IMR-90 (cell line): ENCODE measurements around the gene NPAS1. TPM values are rescaled to one million over a fixed set of nuclear protein-coding genes. Genes with fewer than 3 reads are reported as not detected.

Experiments used
- ATAC-seq: fragments of 200-7000 bp; cut with Tn5 transposase; 2 replicates; pipeline ENCODE4 v1.9.1; 2020; ENCODE audit warnings: low read depth, mild to moderate bottlenecking, moderate library complexity
- BruUV-seq: library from RNA; stranded (reverse); fragments of 400-500 nt; replicated peaks from 2 replicates; lab custom pipeline; 2021; lab: Mats Ljungman, UMichigan
- CTCF ChIA-PET: fragments of 300-600 bp; formaldehyde crosslinking; extraction: SDS; loops from one replicate; lab custom pipeline; 2021; ENCODE audit warnings: antibody characterized with exemption; lab: Yijun Ruan, JAX
- POLR2A ChIA-PET: fragments of 300-600 bp; sonication (Branson Sonifier 250); formaldehyde crosslinking; loops from one replicate; lab custom pipeline; 2022; ENCODE audit warnings: antibody characterized with exemption; ENCODE audit not compliant: unreplicated experiment; lab: Charles Lee
- DNase-seq: peaks from one replicate; pipeline ENCODE4 v3.0.0; 2013
- H2AFZ ChIP-seq: replicated peaks from 2 replicates; pipeline ENCODE3; 2013; ENCODE audit warnings: low read length, mild to moderate bottlenecking; ENCODE audit not compliant: poor library complexity
- H2AK5ac ChIP-seq: 2 replicates; pipeline ENCODE4 v1.6.1; 2013; ENCODE audit warnings: low read depth, low read length, inconsistent platforms
- H2AK9ac ChIP-seq: replicated peaks from 2 replicates; pipeline ENCODE3; 2013; ENCODE audit warnings: mild to moderate bottlenecking, low read depth, low read length, moderate library complexity; ENCODE audit not compliant: poor library complexity
- H2BK120ac ChIP-seq: 2 replicates; pipeline ENCODE4 v1.6.1; 2013; ENCODE audit warnings: low read depth, low read length, inconsistent platforms
- H2BK15ac ChIP-seq: 3 replicates; pipeline ENCODE4 v1.6.1; 2013; ENCODE audit warnings: low read depth, low read length, inconsistent platforms
- H2BK20ac ChIP-seq: 2 replicates; pipeline ENCODE4 v1.6.1; 2013; ENCODE audit warnings: low read depth, mild to moderate bottlenecking, inconsistent platforms, low read length, moderate library complexity
- H2BK5ac ChIP-seq: 2 replicates; pipeline ENCODE4 v1.6.1; 2013; ENCODE audit warnings: mild to moderate bottlenecking, low read depth, low read length, inconsistent platforms; ENCODE audit not compliant: poor library complexity, severe bottlenecking
- H3K14ac ChIP-seq: replicated peaks from 2 replicates; pipeline ENCODE4 v1.6.1; 2013; ENCODE audit warnings: low read depth, low read length, inconsistent platforms
- H3K18ac ChIP-seq: 2 replicates; pipeline ENCODE4 v1.6.1; 2013; ENCODE audit warnings: low read depth, low read length, control low read depth
- H3K23ac ChIP-seq: 2 replicates; pipeline ENCODE4 v1.6.1; 2013; ENCODE audit warnings: low read depth, low read length, inconsistent platforms
- H3K27ac ChIP-seq: 2 replicates; pipeline ENCODE4 v1.5.1; 2013; ENCODE audit warnings: mild to moderate bottlenecking, control low read depth, low read length; ENCODE audit not compliant: insufficient read depth
- H3K27me3 ChIP-seq: 2 replicates; pipeline ENCODE4 v1.6.1; 2013; ENCODE audit warnings: low read length; ENCODE audit not compliant: control insufficient read depth, insufficient read depth
- H3K36me3 ChIP-seq: 2 replicates; pipeline ENCODE4 v1.6.1; 2013; ENCODE audit warnings: low read length, mixed read lengths; ENCODE audit not compliant: control insufficient read depth, insufficient read depth
- H3K4ac ChIP-seq: 2 replicates; pipeline ENCODE4 v1.6.1; 2013; ENCODE audit warnings: low read depth, low read length, inconsistent platforms
- H3K4me1 ChIP-seq: 2 replicates; pipeline ENCODE4 v1.6.1; 2013; ENCODE audit warnings: low read length, mixed read lengths; ENCODE audit not compliant: control insufficient read depth, insufficient read depth
- H3K4me2 ChIP-seq: 2 replicates; pipeline ENCODE4 v1.6.1; 2013; ENCODE audit warnings: low read depth, mild to moderate bottlenecking, control low read depth, low read length, moderate library complexity
- H3K4me3 ChIP-seq: 2 replicates; pipeline ENCODE4 v1.5.1; 2013; ENCODE audit warnings: low read depth, mild to moderate bottlenecking, control low read depth, low read length, moderate library complexity; ENCODE audit not compliant: insufficient read depth
- H3K56ac ChIP-seq: 2 replicates; pipeline ENCODE4 v1.6.1; 2013; ENCODE audit warnings: low read length, inconsistent platforms; ENCODE audit not compliant: insufficient read depth; ENCODE audit errors: extremely low read depth
- H3K79me1 ChIP-seq, 2 experiments: 2 replicates each; pipeline ENCODE4 v1.6.1; 2013; ENCODE audit warnings: low read length in 2 of 2, inconsistent platforms in 1 of 2, low read depth in 1 of 2
- H3K9ac ChIP-seq: 2 replicates; pipeline ENCODE4 v1.6.1; 2013; ENCODE audit warnings: low read depth, low read length, control low read depth
- H3K9me1 ChIP-seq: 2 replicates; pipeline ENCODE4 v1.6.1; 2013; ENCODE audit warnings: low read length, inconsistent platforms; ENCODE audit not compliant: insufficient read depth
- H3K9me3 ChIP-seq: 2 replicates; pipeline ENCODE4 v1.6.1; 2013; ENCODE audit warnings: low read length; ENCODE audit not compliant: control insufficient read depth, insufficient read depth
- H4K20me1 ChIP-seq: 2 replicates; pipeline ENCODE4 v1.6.1; 2013; ENCODE audit warnings: low read length, inconsistent platforms; ENCODE audit not compliant: insufficient read depth
- H4K5ac ChIP-seq: 2 replicates; pipeline ENCODE4 v1.6.1; 2013; ENCODE audit warnings: mild to moderate bottlenecking, low read depth, low read length, control low read depth
- H4K8ac ChIP-seq, 2 experiments: 2 replicates each; pipeline ENCODE4 v1.6.1; 2013; ENCODE audit warnings: low read depth in 2 of 2, low read length in 2 of 2, control low read depth in 1 of 2, inconsistent platforms in 1 of 2
- H4K91ac ChIP-seq: 2 replicates; pipeline ENCODE4 v1.6.1; 2013; ENCODE audit warnings: low read depth, low read length, inconsistent platforms; ENCODE audit not compliant: insufficient read depth
- BHLHE40 ChIP-seq: fragments of 150-350 bp; IDR thresholded peaks from 2 replicates; pipeline ENCODE4 v1.6.1; 2016; ENCODE audit warnings: mild to moderate bottlenecking, low read depth, low read length
- CHD1 ChIP-seq: IDR thresholded peaks from 2 replicates; pipeline ENCODE4 v1.6.1; 2012; ENCODE audit warnings: low read depth, low read length, improper control_type of control experiment
- FOS ChIP-seq: fragments of 150-350 bp; IDR thresholded peaks from 2 replicates; pipeline ENCODE4 v1.6.1; 2016; ENCODE audit warnings: low read depth, low read length
- MXI1 ChIP-seq: IDR thresholded peaks from 2 replicates; pipeline ENCODE4 v1.6.1; 2012; ENCODE audit warnings: low read depth, mild to moderate bottlenecking, low read length, moderate library complexity, borderline replicate concordance
- POLR2A ChIP-seq: IDR thresholded peaks from 2 replicates; pipeline ENCODE4 v1.6.1; 2012; ENCODE audit warnings: mild to moderate bottlenecking, low read depth, low read length
- RAD21 ChIP-seq: IDR thresholded peaks from 2 replicates; pipeline ENCODE4 v1.6.1; 2012; ENCODE audit warnings: low read length, improper control_type of control experiment
- WGBS, 2 experiments: methylation state at CpG; one replicate each; pipeline versions ENCODE4 v1.1.5 to v1.1.7; 2013; ENCODE audit warnings: missing lambda C conversion rate in 2 of 2; ENCODE audit not compliant: insufficient read length in 1 of 2; ENCODE audit errors: extremely low coverage in 2 of 2; 5-methylcytosine and 5-hydroxymethylcytosine counted together
- dilution Hi-C: fragments of 300-500 bp; cut with HindIII; formaldehyde crosslinking; loops from one replicate; pipeline ENCODE4 v1.14.3; 2018; ENCODE audit warnings: low sequenced_read_pairs; ENCODE audit not compliant: unreplicated experiment
- in situ Hi-C: fragments of 300-500 bp; cut with MboI; formaldehyde crosslinking; loops from 3 replicates; pipeline ENCODE4 v1.14.3; 2019; ENCODE audit warnings: low sequenced_read_pairs, inconsistent platforms, mixed read lengths
- intact Hi-C: fragments of 100-400 bp; cut with micrococcal nuclease; formaldehyde crosslinking; loops from 2 replicates; pipeline ENCODE4 v1.10.0; 2022
- polyA plus RNA-seq, 3 experiments: library from polyadenylated mRNA; depleted of rRNA; stranded (reverse); fragments of >200 nt; gene quantifications; 2 replicates each; pipeline ENCODE4 v1.2.3, GENCODE V29; 2012; ENCODE audit warnings: low replicate concordance in 1 of 3
- total RNA-seq: library from RNA; depleted of rRNA; stranded (reverse); fragments of >200 nt; gene quantifications from 2 replicates; pipeline ENCODE4 v1.2.3, GENCODE V29; 2012
- TF ChIP-seq, protein P1 (sequence below): conservative IDR thresholded peaks from 2 replicates; pipeline ENCODE4 v1.5.1; 2012; ENCODE audit warnings: mild to moderate bottlenecking, low read depth, low read length, improper control_type of control experiment
- TF ChIP-seq, protein P2 (sequence below): fragments of 150-350 bp; IDR thresholded peaks from 2 replicates; pipeline ENCODE4 v1.6.1; 2017; ENCODE audit warnings: mild to moderate bottlenecking, antibody characterized with exemption, low read length, low read depth

NPAS1 gene
- total and polyA plus RNA-seq, 2 of the 4 experiments (the other 2 are of a cell fraction): 0.36 to 5.7 TPM

DNA sequence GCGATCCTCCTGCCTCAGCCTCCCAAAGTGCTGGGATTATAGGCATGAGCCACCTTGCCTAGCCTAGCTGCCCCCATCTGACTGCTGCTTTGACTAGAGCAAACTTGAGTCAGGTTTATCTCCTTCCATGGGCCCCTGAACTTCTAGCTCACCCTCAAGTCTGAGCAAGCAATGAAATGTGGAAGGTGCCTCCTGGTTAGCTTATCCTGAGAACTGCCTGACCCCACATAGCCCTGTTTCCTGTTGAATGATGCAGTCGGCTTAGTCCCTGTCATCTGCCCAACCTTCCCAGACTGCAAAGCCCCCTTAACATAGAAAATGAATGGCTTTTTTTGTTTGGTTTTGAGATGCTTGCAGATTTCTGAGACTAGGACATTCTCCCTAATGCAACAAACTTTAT is 37.7 kb downstream of the NPAS1 start:
- no peaks in the 10 kb centered on the region for H4K20me1 ChIP-seq
- in situ Hi-C loops: no loop called here

More for the DNA sequence above, 37.7 kb downstream of the NPAS1 start:
- Histone ChIP-seq H3K27me3 (no peaks in the 10 kb centered on the region), H3K4me3 (no peak overlapping the region), H4K5ac (no peak overlapping the region), H2BK5ac (no peak overlapping the region), H3K9me3 (no peaks in the 10 kb centered on the region), H4K91ac (no peak overlapping the region), H3K79me1 (no peaks in the 10 kb centered on the region), H3K9ac (no peak overlapping the region), H2AK5ac (no peak overlapping the region), H3K27ac (no peak overlapping the region), H2AK9ac (no peak overlapping the region), H3K56ac (no peak overlapping the region), H3K23ac (0 out of 2 replicates have a peak overlapping the region, but pooled peaks have one; percentile 64), H3K4me1 (peaks cover 8% of the 10 kb centered on the region; the same call in 1 of the 2 replicates), H4K8ac (no peak overlapping the region), H2BK20ac (no peak overlapping the region), H3K9me1 (no peaks in the 10 kb centered on the region), H3K4me2 (no peak overlapping the region), H2AFZ (no peak overlapping the region), H2BK15ac (no peak overlapping the region), H3K18ac (no peak overlapping the region), H2BK120ac (no peak overlapping the region), H3K4ac (no peak overlapping the region), H3K36me3 (no peaks in the 10 kb centered on the region), H3K14ac (no peak overlapping the region)
- POLR2A ChIA-PET: no interaction called here
- ATAC-seq: no peak; the same call in none of the 2 replicates
- no TSS peak for BruUV-seq
- dilution Hi-C loops (no loop called here), intact Hi-C loops (no loop called here)
- CTCF ChIA-PET: interaction anchor here (0.6 to 0.7 kb wide), 3 partner anchors 72 to 145 kb away, joined by 3 read pairs; no protein-coding TSS in a partner anchor
- TF ChIP-seq BHLHE40: no peak
- TF ChIP-seq, protein P1, sequence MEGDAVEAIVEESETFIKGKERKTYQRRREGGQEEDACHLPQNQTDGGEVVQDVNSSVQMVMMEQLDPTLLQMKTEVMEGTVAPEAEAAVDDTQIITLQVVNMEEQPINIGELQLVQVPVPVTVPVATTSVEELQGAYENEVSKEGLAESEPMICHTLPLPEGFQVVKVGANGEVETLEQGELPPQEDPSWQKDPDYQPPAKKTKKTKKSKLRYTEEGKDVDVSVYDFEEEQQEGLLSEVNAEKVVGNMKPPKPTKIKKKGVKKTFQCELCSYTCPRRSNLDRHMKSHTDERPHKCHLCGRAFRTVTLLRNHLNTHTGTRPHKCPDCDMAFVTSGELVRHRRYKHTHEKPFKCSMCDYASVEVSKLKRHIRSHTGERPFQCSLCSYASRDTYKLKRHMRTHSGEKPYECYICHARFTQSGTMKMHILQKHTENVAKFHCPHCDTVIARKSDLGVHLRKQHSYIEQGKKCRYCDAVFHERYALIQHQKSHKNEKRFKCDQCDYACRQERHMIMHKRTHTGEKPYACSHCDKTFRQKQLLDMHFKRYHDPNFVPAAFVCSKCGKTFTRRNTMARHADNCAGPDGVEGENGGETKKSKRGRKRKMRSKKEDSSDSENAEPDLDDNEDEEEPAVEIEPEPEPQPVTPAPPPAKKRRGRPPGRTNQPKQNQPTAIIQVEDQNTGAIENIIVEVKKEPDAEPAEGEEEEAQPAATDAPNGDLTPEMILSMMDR: no peak
- no peak for TF ChIP-seq MXI1
- TF ChIP-seq, protein P2, sequence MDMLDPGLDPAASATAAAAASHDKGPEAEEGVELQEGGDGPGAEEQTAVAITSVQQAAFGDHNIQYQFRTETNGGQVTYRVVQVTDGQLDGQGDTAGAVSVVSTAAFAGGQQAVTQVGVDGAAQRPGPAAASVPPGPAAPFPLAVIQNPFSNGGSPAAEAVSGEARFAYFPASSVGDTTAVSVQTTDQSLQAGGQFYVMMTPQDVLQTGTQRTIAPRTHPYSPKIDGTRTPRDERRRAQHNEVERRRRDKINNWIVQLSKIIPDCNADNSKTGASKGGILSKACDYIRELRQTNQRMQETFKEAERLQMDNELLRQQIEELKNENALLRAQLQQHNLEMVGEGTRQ: no peak
- no peak for TF ChIP-seq POLR2A
- TF ChIP-seq CHD1: no peak
- TF ChIP-seq FOS: no peak
- no peak for TF ChIP-seq RAD21
- WGBS, 2 experiments: no CpG with 5 or more reads among the region's 2 CpGs
- DNase-seq: peak; percentile 76
